GM10266 (cell line): ENCODE measurements around the gene FMR1.

Experiments used
- DNase-seq: peaks from one replicate; pipeline ENCODE4 v3.0.0; 2012; ENCODE audit errors: extremely low spot score
- TF ChIP-seq, protein P1 (sequence below): IDR thresholded peaks from 2 replicates; pipeline ENCODE4 v1.5.1; 2012; ENCODE audit warnings: mild to moderate bottlenecking, low read depth; ENCODE audit not compliant: control insufficient read depth, insufficient read depth; ENCODE audit errors: missing control alignments

FMR1 gene

DNA sequence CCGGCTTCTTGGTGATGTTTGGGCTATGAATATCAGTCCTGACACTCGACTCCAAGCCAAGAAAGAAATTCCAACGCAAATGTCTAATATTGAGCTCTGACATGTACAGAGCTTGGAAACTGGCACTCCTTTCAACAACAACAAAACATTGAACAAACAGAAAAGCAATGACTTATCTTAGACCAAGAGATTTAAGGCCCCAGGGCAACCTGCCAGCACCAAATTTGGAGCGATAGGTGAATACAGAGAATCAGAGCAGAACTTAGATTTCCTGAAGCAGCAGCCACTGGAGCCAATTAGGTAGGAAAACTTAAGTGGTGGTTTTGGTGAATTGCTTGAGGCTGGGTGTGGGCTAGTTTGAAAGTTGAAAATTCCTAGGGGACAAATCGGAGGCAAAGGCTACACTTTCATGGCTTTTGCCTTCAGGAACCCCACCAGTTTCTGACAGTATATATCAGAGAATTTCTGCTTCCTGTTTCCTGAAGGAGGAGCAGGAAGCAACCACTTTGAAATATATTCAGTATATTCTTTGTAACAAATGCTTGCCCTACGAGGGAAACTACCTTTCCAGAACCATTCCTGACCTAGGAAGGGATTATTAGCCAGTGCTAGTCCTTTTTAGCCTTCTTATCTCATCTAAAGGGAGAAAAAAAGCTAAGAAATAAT is 10.1 kb upstream of the FMR1 start:
- no peak for DNase-seq
- TF ChIP-seq, protein P1, sequence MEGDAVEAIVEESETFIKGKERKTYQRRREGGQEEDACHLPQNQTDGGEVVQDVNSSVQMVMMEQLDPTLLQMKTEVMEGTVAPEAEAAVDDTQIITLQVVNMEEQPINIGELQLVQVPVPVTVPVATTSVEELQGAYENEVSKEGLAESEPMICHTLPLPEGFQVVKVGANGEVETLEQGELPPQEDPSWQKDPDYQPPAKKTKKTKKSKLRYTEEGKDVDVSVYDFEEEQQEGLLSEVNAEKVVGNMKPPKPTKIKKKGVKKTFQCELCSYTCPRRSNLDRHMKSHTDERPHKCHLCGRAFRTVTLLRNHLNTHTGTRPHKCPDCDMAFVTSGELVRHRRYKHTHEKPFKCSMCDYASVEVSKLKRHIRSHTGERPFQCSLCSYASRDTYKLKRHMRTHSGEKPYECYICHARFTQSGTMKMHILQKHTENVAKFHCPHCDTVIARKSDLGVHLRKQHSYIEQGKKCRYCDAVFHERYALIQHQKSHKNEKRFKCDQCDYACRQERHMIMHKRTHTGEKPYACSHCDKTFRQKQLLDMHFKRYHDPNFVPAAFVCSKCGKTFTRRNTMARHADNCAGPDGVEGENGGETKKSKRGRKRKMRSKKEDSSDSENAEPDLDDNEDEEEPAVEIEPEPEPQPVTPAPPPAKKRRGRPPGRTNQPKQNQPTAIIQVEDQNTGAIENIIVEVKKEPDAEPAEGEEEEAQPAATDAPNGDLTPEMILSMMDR: no peak

DNA sequence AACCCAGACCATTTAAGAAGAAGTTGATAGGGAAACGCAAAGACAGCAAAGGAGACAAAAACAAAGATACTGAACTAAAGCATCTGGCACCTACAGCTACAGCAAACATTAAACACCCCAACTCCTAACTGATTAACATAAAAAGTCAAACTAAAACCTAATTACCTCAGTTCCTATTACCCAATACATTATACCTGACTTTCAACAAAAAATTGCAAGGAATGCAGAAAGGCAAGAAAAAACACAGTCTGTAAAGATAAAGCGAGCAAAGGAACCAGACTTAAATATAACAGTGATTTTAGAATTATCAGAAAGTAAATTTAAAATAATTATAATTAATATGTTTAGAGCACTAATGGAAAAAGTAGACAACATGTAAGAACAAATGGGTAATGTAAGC is 9.4 kb upstream of the FMR1 start:
- no peak for DNase-seq
- TF ChIP-seq, protein P1: no peak

DNA sequence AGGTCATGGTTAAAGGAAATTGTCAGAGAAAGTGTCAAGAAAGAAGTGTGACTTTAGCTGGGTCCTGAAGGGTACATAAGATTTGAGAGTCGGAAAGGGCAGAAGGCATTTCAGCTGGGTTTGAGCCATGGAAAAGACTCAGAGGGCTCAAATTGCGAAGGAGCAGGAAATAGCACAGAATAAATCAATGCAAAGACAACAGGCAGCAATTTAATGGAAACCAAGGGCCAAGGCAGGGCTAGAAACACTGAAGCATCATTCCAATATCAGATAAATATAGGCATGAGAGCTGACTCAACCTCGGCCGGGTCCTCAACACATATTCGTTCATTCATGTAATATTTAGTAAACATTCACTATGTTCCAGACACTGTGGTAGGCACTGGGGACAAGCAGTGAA is 3.6 kb upstream of the FMR1 start:
- TF ChIP-seq, protein P1: no peak
- DNase-seq: no peak

DNA sequence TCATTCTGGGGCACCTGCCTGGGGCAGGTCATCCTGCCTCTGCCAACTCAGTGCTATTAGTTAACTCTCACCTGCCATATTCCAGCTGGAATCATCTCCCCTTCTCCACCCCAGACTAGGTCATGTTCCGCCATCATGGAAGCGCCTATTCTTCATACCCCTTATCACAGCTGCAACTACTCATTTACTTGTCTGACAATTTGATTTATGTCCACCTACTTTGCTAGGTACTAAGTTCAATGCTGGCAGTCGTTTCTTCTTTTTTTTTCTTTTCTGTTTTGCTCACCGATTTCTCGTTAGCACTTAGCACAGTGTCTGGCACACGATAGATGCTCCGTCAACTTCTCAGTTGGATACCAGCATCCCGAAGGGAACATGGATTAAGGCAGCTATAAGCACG is 1.1 kb upstream of the FMR1 start:
- DNase-seq: no peak
- TF ChIP-seq, protein P1: no peak

DNA sequence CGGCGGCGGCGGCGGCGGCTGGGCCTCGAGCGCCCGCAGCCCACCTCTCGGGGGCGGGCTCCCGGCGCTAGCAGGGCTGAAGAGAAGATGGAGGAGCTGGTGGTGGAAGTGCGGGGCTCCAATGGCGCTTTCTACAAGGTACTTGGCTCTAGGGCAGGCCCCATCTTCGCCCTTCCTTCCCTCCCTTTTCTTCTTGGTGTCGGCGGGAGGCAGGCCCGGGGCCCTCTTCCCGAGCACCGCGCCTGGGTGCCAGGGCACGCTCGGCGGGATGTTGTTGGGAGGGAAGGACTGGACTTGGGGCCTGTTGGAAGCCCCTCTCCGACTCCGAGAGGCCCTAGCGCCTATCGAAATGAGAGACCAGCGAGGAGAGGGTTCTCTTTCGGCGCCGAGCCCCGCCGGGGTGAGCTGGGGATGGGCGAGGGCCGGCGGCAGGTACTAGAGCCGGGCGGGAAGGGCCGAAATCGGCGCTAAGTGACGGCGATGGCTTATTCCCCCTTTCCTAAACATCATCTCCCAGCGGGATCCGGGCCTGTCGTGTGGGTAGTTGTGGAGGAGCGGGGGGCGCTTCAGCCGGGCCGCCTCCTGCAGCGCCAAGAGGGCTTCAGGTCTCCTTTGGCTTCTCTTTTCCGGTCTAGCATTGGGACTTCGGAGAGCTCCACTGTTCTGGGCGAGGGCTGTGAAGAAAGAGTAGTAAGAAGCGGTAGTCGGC is 528 bp downstream of the FMR1 start:
- TF ChIP-seq, protein P1: no peak
- DNase-seq: peak; percentile 27

DNA sequence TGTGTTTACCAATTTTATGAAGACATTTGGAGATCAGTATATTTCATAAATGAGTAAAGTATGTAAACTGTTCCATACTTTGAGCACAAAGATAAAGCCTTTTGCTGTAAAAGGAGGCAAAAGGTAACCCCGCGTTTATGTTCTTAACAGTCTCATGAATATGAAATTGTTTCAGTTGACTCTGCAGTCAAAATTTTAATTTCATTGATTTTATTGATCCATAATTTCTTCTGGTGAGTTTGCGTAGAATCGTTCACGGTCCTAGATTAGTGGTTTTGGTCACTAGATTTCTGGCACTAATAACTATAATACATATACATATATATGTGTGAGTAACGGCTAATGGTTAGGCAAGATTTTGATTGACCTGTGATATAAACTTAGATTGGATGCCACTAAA is 1.9 kb downstream of the FMR1 start:
- DNase-seq: no peak
- TF ChIP-seq, protein P1: no peak

DNA sequence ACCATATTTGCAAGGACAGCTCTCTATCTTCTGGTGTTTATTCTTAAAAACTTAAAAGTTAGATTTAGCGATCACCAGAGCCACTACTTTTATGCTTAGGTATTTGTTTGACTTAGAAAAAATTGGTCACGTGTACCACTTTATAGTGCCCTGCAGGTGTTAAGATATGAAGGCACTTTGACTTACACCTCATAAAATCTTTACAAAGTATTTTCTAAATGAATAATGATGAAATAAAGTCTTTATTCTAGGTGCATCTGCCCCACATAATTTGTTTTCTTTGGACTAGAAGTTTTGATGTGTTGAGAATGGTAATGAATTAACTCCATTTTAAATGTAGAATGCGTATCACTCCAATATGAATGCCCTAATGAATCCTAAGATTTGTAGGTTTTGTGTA is 2.9 kb downstream of the FMR1 start:
- DNase-seq: no peak
- TF ChIP-seq, protein P1: no peak
